Fibroblast of lung (primary cell): ENCODE measurements around the gene RASIP1.

ENCODE experiments used
- CTCF ChIP-seq, 2 donors: IDR thresholded peaks in 1 of 2; conservative IDR thresholded peaks in 1 of 2; 1 replicate in 1 of 2; 2 replicates in 1 of 2; pipeline ENCODE4 v1.5.1; 2011 to 2012; ENCODE audit warnings: low read length in 2 of 2, control low read depth in 1 of 2, inconsistent platforms in 1 of 2, low read depth in 1 of 2, mild to moderate bottlenecking in 1 of 2
- EZH2 ChIP-seq: IDR thresholded peaks from 2 replicates; pipeline ENCODE4 v1.5.1; 2012; ENCODE audit warnings: low read length, control low read depth, mild to moderate bottlenecking; ENCODE audit errors: missing control alignments

- TF ChIP-seq CTCF (conservative IDR thresholded peaks at IDR 0.05 in 1 of 2, IDR thresholded peaks at IDR 0.05 in 1 of 2; ENCODE audit: low read depth in 1 of 2, low read length in 2 of 2): no peak
- no peak for TF ChIP-seq EZH2
Measured at GRCh38 chr19:48750771-48751504, 10.5 kb upstream of the RASIP1 start.
